GM12872 (cell line): ENCODE measurements around the gene ZNF136.

Source experiments
- TF ChIP-seq, protein P1 (sequence below): IDR thresholded peaks from 3 replicates; pipeline ENCODE4 v1.5.1; 2011; ENCODE audit warnings: low read depth, mild to moderate bottlenecking, low read length, moderate library complexity; ENCODE audit not compliant: insufficient read depth

The ZNF136 gene

DNA sequence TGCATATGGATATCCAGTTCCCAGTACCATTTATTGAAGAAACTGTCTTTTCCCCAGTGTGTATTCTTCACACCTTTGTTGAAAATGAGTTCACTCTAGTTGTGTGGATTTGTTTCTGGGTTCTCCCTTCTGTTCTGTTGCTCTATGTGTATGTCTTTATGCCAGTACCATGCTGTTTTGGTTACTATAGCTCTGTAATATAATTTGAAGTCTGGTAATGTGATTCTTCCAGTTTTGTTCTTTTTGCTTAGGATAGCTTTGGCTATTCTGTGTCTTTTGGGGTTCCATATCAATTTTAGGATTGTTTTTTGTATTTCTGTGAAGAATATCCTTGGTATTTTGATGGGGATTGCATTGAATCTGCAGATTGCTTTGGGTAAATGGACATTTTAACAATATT is 35.2 kb downstream of the ZNF136 start:
- TF ChIP-seq, protein P1, sequence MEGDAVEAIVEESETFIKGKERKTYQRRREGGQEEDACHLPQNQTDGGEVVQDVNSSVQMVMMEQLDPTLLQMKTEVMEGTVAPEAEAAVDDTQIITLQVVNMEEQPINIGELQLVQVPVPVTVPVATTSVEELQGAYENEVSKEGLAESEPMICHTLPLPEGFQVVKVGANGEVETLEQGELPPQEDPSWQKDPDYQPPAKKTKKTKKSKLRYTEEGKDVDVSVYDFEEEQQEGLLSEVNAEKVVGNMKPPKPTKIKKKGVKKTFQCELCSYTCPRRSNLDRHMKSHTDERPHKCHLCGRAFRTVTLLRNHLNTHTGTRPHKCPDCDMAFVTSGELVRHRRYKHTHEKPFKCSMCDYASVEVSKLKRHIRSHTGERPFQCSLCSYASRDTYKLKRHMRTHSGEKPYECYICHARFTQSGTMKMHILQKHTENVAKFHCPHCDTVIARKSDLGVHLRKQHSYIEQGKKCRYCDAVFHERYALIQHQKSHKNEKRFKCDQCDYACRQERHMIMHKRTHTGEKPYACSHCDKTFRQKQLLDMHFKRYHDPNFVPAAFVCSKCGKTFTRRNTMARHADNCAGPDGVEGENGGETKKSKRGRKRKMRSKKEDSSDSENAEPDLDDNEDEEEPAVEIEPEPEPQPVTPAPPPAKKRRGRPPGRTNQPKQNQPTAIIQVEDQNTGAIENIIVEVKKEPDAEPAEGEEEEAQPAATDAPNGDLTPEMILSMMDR: no peak

DNA sequence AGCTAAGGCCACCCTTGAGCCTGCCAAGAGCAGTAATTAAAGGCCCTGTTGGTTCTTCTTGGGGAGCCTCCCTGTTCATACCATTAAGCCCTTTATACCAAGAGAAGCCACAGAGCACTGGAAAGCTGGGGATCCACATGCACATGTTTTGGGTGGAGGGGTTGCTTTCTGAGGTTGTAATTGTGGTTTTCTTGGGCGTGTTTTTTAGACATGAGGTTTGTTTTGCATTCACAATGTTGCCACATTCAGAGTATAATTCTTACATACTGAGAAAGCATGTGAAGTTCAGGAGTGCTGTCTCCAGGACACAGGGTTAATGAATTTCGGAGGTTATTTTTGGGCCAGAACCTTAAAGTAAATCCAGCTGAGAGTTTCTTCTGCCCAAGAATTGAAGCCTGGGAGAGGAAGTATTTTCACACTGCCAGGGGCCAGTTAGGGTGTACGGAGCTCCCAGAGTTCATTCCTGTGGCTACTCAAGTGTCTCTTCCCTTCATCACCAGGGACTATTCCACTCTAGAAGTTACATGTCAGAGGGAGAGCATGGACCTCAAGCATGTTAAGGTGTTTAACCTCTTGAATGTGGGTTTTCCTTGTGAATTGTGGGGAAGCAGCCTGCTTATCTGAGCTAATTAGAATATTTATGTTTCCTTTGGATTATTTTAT is 37.0 kb downstream of the ZNF136 start:
- TF ChIP-seq, protein P1: no peak

DNA sequence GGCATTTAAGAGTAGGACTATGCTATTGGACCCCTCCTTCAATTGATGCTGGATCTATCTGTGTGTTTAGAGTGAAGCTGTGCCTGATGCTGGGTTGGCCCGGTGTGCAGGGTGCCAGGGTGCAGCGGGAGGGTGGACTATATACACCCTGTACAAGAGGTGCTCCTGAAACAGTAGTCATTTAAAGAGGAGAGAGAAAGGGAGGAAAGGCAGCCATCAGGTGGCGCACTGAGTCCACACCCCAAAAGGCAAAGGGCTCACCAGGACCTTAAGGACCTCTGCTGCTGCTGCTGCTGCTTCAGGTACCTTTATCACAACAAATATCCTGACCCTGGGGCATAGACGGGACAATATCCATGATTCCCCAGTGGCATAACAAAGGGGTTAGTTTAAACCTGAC is 39.4 kb downstream of the ZNF136 start:
- TF ChIP-seq, protein P1: peak; percentile 39; the same call in 1 of the 3 replicates

DNA sequence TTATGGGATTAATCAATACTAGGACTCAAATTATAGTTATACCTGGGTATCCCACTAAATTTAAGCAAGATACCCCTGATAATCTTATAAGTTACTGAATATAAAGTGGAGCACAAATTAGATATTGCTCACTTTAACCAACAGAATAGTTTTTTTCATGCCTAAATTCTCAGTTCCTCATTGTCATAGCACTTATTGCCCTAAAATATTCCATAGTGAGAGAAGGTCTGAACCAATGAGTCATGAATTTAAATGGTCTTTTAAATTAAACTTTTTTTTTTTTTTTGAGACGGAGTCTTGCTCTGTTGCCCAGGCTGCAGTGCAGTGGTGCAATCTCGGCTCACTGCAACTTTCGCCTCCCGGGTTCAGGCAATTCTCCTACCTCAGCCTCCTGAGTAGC is 42.4 kb downstream of the ZNF136 start:
- TF ChIP-seq, protein P1: no peak

DNA sequence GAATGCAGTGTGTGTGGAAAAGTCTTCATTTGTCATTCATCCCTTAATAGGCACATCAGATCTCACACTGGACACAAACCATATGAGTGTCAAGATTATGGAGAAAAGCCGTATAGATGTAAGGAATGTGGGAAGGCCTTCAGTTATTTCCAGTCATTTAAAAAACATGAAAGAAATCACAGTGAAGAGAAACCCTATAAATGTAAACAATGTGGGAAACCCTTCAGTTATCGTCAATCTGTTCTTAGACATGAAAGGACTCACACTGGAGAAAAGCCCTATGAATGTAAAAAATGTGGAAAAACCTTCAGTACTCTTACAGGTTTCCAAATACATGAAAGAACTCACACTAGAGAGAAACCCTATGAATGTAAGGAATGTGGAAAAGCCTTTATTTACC is 45.3 kb downstream of the ZNF136 start:
- TF ChIP-seq, protein P1: no peak

DNA sequence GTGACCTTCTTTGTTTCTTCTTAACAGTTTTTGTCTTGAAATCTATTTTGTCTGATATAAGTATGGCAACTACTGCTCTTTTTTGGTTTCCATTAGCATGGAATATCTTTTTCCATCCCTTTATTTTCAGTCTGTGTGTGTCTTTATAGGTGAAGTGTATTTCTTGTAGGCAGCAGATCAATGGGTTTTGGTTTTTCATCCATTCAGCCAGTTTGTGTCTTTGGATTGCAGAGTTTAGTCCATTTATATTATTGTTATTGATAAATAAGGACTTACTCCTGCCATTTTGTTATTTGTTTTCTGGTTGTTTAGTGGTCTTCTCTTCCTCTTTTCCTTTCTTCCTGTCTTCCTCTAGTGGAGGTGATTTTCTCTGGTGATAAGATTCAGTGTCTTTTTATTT is 54.4 kb downstream of the ZNF136 start:
- TF ChIP-seq, protein P1: no peak

DNA sequence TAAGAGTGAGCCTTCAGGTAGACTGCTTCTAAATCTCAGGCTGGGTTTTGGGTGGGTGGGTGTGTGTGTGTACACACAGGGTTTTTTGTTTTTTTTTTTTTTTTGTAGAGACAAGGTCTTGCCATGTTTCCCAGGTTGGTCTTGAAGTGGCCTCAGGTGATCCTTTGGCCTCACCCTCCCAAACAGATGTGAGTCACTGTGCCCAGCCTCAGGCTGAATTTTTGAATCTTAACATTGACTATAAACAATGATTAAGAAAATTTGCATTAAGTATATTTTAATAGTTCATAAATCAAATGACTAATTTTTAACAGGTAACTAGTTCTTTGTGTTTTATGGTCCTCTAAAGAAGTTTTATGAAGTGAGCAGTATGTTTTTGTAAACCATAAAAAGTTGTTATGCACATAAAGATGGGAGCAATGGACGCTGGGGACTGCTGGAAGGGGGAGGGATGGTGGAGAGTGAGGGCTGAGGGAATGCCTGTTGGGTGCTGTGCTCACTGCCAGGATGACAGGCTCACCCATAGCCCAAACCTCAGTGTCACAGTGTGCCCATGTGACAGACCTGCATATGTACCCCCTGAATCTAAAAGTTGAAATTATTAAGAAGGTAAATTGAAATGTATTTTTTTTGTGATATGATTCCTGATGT is 60.2 kb downstream of the ZNF136 start:
- TF ChIP-seq, protein P1: no peak
